Measurements from ENCODE around the gene SHFL.

Gene SHFL

GRCh38 chr19:10092648-10093294, 6.7 kb downstream of the SHFL start:
- no peak for DNase-seq (ENCODE audit: extremely low read depth, low read depth)
- H3K4me3 ChIP-seq (replicated peaks; ENCODE audit: low read depth, low read length): no peak overlapping the region
- no peak for TF ChIP-seq CTCF (IDR thresholded peaks at IDR 0.05; ENCODE audit: low read depth, low read length, missing control alignments)

- H3K4me3 ChIP-seq (replicated peaks; ENCODE audit: low read depth, low read length): no peak overlapping the region
- DNase-seq (ENCODE audit: extremely low read depth, low read depth): no peak
- no peak for TF ChIP-seq CTCF (IDR thresholded peaks at IDR 0.05; ENCODE audit: low read depth, low read length, missing control alignments)
Measured at GRCh38 chr19:10093295-10094186, 7.4 kb downstream of the SHFL start.

- no peak for TF ChIP-seq CTCF (IDR thresholded peaks at IDR 0.05; ENCODE audit: low read depth, low read length, missing control alignments)
- H3K4me3 ChIP-seq (replicated peaks; ENCODE audit: low read depth, low read length): 0 out of 2 replicates have a peak overlapping the region, but pooled peaks have one; percentile 6
- DNase-seq (ENCODE audit: extremely low read depth, low read depth): no peak
Measured at GRCh38 chr19:10095622-10095947, 9.5 kb downstream of the SHFL start.

- peak overlapping the region; percentile 39 for H3K4me3 ChIP-seq (replicated peaks; ENCODE audit: low read depth, low read length)
- DNase-seq (ENCODE audit: extremely low read depth, low read depth): peak; percentile 47
Measured at GRCh38 chr19:10095948-10096614, 10.0 kb downstream of the SHFL start.

GRCh38 chr19:10096615-10096963, 10.5 kb downstream of the SHFL start:
- H3K4me3 ChIP-seq (replicated peaks; ENCODE audit: low read depth, low read length): peak overlapping the region; percentile 39
- DNase-seq (ENCODE audit: extremely low read depth, low read depth): no peak
- TF ChIP-seq CTCF (IDR thresholded peaks at IDR 0.05; ENCODE audit: low read depth, low read length, missing control alignments): no peak

More at GRCh38 chr19:10095948-10096614, 10.0 kb downstream of the SHFL start:
- TF ChIP-seq CTCF (IDR thresholded peaks at IDR 0.05; ENCODE audit: low read depth, low read length, missing control alignments): no peak

- TF ChIP-seq CTCF (IDR thresholded peaks at IDR 0.05; ENCODE audit: low read depth, low read length, missing control alignments): no peak
- no peak for DNase-seq (ENCODE audit: extremely low read depth, low read depth)
- no peak overlapping the region for H3K4me3 ChIP-seq (replicated peaks; ENCODE audit: low read depth, low read length)
Measured at GRCh38 chr19:10100163-10100785, 14.2 kb downstream of the SHFL start.
